ENCODE measurements around the gene HMGN3.

The HMGN3 gene

DNA sequence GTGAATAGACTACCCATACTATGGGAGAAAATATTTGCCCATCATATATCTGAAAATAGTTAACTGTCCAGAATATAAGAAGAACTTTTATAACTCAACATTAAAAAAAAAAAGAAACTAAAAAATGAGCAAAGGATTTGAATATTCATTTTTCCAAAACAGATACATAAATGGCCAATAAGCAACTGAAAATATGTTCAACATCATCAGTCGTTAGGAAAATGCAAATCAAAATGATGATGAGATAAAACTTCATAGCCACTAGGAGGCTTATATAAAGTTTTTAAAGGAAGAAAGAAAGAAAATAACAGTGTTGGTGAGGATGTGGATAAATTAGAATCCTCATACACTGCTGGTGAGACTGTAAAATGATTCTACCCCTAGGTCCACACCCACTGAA is 32.6 kb upstream of the HMGN3 start:
- no peak for TF ChIP-seq TAF1 (IDR thresholded peaks at IDR 0.05; ENCODE audit: borderline replicate concordance, insufficient read depth, low read length)

DNA sequence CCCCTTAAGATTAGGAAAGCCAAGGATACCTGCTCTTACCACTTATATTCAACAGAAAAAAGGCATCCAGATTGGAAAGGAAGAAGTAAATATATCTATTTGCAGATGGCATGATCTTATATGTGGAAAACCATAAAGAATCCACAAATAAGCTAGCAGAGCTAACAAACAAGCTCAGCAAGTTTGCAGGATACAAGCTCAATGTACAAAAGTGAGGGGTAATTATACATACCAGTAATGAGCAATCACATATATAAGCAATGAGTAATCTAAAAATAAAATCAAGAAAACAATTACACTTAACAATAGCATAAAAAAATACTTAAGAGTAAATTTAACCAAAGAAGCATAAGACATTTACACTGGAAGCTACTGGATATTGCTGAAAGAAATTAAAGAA is 31.6 kb upstream of the HMGN3 start:
- TF ChIP-seq FOXP2 (optimal IDR thresholded peaks at IDR 0.05; ENCODE audit: borderline replicate concordance, extremely low read depth, extremely low read length, insufficient read depth) (no peak), POLR2AphosphoS5 (IDR thresholded peaks at IDR 0.05; ENCODE audit: low read depth, low read length) (no peak), TAF1 (IDR thresholded peaks at IDR 0.05; ENCODE audit: borderline replicate concordance, insufficient read depth, low read length) (no peak), SIN3A (IDR thresholded peaks at IDR 0.05; ENCODE audit: borderline replicate concordance, insufficient read depth, low read length) (no peak)
- TF ChIP-seq, protein P1, sequence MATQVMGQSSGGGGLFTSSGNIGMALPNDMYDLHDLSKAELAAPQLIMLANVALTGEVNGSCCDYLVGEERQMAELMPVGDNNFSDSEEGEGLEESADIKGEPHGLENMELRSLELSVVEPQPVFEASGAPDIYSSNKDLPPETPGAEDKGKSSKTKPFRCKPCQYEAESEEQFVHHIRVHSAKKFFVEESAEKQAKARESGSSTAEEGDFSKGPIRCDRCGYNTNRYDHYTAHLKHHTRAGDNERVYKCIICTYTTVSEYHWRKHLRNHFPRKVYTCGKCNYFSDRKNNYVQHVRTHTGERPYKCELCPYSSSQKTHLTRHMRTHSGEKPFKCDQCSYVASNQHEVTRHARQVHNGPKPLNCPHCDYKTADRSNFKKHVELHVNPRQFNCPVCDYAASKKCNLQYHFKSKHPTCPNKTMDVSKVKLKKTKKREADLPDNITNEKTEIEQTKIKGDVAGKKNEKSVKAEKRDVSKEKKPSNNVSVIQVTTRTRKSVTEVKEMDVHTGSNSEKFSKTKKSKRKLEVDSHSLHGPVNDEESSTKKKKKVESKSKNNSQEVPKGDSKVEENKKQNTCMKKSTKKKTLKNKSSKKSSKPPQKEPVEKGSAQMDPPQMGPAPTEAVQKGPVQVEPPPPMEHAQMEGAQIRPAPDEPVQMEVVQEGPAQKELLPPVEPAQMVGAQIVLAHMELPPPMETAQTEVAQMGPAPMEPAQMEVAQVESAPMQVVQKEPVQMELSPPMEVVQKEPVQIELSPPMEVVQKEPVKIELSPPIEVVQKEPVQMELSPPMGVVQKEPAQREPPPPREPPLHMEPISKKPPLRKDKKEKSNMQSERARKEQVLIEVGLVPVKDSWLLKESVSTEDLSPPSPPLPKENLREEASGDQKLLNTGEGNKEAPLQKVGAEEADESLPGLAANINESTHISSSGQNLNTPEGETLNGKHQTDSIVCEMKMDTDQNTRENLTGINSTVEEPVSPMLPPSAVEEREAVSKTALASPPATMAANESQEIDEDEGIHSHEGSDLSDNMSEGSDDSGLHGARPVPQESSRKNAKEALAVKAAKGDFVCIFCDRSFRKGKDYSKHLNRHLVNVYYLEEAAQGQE (IDR thresholded peaks at IDR 0.05; ENCODE audit: insufficient read depth in 1 of 2, low read depth in 2 of 2, low read length in 2 of 2): no peak

DNA sequence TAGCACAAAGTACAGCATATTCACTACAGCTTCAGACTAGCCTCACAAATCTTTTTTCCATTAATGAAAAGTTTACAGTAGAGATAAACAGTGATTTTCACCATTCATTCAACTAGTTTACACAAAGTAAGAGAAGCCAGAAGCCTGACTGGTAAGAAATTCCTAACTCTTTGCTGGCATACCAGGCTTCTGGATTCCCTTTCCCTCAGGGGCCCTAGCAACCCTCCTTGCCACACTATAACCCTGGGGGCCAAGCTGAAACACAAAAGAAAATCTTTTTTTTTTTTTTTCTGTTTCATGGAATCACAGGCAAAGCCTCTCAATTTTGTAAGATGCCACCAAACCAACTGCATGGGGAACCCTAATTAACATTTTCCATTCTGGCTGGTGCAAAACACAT is 28.9 kb upstream of the HMGN3 start:
- no peak for TF ChIP-seq POLR2AphosphoS5 (IDR thresholded peaks at IDR 0.05; ENCODE audit: low read depth, low read length)
- no peak for TF ChIP-seq TAF1 (IDR thresholded peaks at IDR 0.05; ENCODE audit: borderline replicate concordance, insufficient read depth, low read length)
- no peak for TF ChIP-seq FOXP2 (optimal IDR thresholded peaks at IDR 0.05; ENCODE audit: borderline replicate concordance, extremely low read depth, extremely low read length, insufficient read depth)

DNA sequence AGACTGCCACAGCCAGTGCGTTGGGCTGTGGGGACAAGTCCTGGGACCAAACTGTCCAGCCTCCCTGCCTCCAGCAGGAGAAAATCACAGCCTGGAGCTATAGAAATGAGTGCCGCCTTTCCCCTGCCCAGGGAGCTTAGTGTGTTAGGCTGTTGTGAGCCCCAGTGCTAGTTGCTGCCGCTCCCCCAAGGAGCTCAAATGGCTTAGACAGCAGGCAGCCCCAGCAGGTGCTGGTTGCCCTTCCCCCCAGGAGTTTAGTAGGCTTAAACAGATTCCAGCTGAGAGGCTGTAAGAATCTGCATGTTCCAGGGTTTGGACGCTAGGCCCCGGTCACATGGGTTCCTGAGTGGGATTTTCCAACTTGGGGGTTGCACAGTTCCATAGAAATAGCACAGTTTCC is 27.2 kb upstream of the HMGN3 start:
- TF ChIP-seq POLR2AphosphoS5 (IDR thresholded peaks at IDR 0.05; ENCODE audit: low read depth, low read length) (no peak), FOXP2 (optimal IDR thresholded peaks at IDR 0.05; ENCODE audit: borderline replicate concordance, extremely low read depth, extremely low read length, insufficient read depth) (no peak), SIN3A (IDR thresholded peaks at IDR 0.05; ENCODE audit: borderline replicate concordance, insufficient read depth, low read length) (no peak), TAF1 (IDR thresholded peaks at IDR 0.05; ENCODE audit: borderline replicate concordance, insufficient read depth, low read length) (no peak)
- TF ChIP-seq, protein P1 (IDR thresholded peaks at IDR 0.05; ENCODE audit: insufficient read depth in 1 of 2, low read depth in 2 of 2, low read length in 2 of 2): no peak

DNA sequence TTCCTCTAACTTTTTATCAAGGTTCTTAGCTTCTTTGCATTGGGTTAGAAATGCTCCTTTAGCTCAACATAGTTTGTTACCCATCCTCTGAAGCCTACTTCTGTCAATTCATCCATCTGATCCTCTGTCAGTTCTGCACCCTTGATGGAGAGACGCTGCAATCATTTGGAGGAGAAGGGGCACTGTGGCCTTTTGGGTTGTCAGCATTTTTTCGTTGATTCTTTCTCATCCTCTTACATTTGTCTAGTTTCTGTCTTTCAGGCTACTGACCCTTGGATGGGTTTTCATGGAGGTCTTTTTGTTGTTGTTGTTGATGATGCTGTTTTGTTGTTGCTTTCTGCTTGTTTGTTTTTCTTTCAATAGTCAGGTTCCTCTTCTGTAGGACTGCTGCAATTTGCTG is 26.3 kb upstream of the HMGN3 start:
- no peak for TF ChIP-seq FOXP2 (optimal IDR thresholded peaks at IDR 0.05; ENCODE audit: borderline replicate concordance, extremely low read depth, extremely low read length, insufficient read depth)
- TF ChIP-seq SIN3A (IDR thresholded peaks at IDR 0.05; ENCODE audit: borderline replicate concordance, insufficient read depth, low read length): no peak
- TF ChIP-seq POLR2AphosphoS5 (IDR thresholded peaks at IDR 0.05; ENCODE audit: low read depth, low read length): no peak
- TF ChIP-seq TAF1 (IDR thresholded peaks at IDR 0.05; ENCODE audit: borderline replicate concordance, insufficient read depth, low read length): no peak
- TF ChIP-seq, protein P1 (IDR thresholded peaks at IDR 0.05; ENCODE audit: insufficient read depth in 1 of 2, low read depth in 2 of 2, low read length in 2 of 2): no peak

DNA sequence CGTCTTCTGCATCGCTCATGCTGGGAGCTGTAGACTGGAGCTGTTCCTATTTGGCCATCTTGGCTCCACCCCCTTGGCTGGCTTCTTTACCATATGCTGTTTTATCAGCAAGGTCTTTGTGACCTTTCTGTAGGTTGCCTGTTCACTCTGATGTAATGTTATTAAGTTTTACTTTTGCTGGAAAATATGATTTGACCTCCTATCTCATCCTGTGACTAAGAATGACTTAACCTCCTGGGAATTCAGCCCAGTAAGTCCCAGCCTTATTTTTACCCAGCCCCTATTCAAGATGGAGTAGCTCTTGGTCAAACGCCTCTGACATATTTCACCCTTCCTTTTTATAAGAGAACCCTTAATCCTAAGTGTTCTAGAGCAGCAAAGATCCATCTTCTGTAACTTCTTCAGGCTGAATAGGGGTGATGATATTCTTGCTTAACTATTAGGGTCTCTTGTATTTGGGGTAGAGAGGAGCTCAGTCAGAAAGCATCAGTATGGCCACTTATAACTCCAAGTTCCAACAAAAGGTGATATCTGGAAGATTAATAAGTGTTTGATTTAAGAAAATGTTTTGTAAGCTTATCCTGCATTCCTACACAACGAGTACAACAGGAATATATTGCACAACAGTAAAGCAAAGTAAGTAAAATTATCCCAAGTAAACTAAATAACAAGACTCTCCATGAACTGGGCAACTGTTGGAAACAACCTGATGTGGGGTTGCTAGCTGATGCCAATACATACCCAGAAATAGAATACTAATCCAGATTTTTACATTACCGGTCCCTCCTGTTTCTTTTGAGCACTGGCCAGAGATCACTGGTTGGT is 23.1 kb upstream of the HMGN3 start:
- TF ChIP-seq POLR2AphosphoS5 (IDR thresholded peaks at IDR 0.05; ENCODE audit: low read depth, low read length) (no peak), FOXP2 (optimal IDR thresholded peaks at IDR 0.05; ENCODE audit: borderline replicate concordance, extremely low read depth, extremely low read length, insufficient read depth) (no peak), SIN3A (IDR thresholded peaks at IDR 0.05; ENCODE audit: borderline replicate concordance, insufficient read depth, low read length) (no peak), TAF1 (IDR thresholded peaks at IDR 0.05; ENCODE audit: borderline replicate concordance, insufficient read depth, low read length) (no peak)
- TF ChIP-seq, protein P1 (IDR thresholded peaks at IDR 0.05; ENCODE audit: insufficient read depth in 1 of 2, low read depth in 2 of 2, low read length in 2 of 2): no peak
